Activated CD8-positive, alpha-beta memory T cell treated with anti-CD3 and anti-CD28 coated beads for 36 hours (primary cell): ENCODE results near the gene SYT4. TPM values are rescaled to one million over a fixed set of nuclear protein-coding genes. Genes with fewer than 3 reads are reported as not detected.

ENCODE experiments used
- CTCF ChIA-PET: fragments of 350-600 bp; sonication (Branson Sonifier 250); formaldehyde crosslinking; loops from one replicate; lab custom pipeline; 2021; ENCODE audit warnings: antibody characterized with exemption; lab: Charles Lee
- POLR2A ChIA-PET: fragments of 350-600 bp; sonication (Branson Sonifier 250); formaldehyde crosslinking; loops from one replicate; lab custom pipeline; 2021; ENCODE audit warnings: antibody characterized with exemption; lab: Charles Lee
- total RNA-seq, 2 experiments: library from RNA; stranded (reverse); gene quantifications; one replicate each; pipeline ENCODE4 v1.2.3, GENCODE V29; 2021

Gene SYT4
- total RNA-seq, 2 experiments from 2014 or later: not detected

DNA sequence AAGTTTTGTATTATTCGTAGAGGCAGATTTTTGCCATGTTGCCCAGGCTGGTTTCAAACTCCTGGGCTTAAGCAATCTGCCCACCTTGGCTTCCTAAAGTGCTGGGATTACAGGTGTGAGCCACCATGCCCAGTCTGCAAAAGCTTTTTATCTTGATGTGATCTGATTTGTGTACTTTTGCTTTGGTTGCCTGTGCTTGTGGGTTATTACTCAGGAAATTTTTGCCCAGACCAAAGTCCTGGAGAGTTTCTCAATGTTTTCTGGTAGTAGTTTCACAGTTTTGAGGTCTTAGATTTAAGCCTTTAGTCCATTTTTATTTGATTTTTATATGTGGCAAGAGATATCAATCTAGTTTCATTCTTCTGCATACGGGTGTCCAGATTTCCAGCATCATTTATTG, 42.4 kb downstream of the SYT4 start:
- ChIA-PET POLR2A (no interaction called here), CTCF (no interaction called here)

DNA sequence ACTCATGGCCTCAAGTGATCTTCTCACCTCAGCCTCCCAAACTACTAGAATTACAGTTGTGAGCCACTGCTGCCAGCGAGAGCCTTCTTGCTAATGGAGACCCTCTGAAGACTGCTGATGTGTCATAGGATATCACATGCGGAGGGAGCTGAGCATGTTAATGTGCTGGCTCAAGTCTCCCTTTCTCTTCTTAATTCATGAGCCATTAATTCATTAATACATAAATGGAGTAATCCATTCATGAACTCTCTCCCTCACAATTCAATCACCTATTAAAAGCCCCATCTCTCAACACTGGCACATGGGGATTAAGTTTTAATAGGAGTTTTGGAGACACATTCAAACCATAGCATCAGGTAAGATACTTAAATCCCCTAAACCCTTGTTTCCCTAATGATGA, 54.8 kb downstream of the SYT4 start:
- POLR2A ChIA-PET: no interaction called here
- CTCF ChIA-PET: no interaction called here

DNA sequence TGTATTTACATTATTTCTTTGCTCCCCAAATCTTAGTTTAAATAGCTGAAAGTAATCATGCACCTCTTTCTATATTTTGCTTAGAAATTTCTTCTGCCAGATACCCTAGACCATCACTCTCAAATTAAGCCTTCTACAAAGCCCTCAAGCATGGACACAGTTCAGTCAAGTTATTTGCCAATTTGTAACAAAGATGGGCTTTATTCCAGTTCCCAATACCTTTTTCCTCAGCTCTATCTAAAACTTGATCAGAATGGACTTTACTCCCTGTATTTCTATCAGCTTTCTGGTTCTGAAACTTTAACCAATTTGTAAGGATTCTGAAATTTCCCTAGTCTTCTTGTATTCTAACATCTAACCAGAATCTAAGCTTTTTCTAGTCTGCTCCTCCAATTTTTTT, 56.6 kb downstream of the SYT4 start:
- CTCF ChIA-PET: no interaction called here
- POLR2A ChIA-PET: no interaction called here

Other genes starting within 250 kb of the SYT4 start
- gene RIT2, start 161.8 kb downstream of the SYT4 start, total RNA-seq: not detected